ENCODE measurements around the gene KIAA0586.

The KIAA0586 gene

DNA sequence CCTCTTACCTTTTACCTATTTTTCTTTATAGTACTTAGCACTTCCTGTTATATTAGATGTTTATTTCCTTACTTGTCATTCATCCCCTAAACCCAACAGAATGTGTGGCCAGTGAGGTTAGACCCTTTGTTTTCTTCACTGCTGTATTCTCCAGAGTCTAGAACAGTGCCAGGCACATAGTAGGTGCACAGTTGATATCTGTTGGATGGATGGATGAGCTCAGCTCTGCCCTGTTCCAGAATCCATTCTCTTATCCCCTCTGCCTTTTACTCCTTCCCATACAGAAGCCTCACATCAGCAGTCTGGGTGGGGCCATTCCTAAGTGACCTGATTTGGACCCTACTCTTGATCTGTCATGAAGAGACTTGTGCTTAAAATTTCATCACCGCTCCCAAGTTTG lies 115.7 kb downstream of the KIAA0586 start:
- Histone ChIP-seq H3K36me3 (ENCODE audit: control insufficient read depth in 2 of 2, insufficient read depth in 2 of 2, low read length in 2 of 2) (no peaks in the 10 kb centered on the region), H3K9ac (ENCODE audit: low read length in 2 of 2) (no peak overlapping the region), H3K4me1 (ENCODE audit: control insufficient read depth, insufficient read depth, low read length) (no peaks in the 10 kb centered on the region), H3K27ac (ENCODE audit: low read length) (no peak overlapping the region), H3K9me3 (ENCODE audit: control insufficient read depth in 2 of 2, low read length in 2 of 2) (no peaks in the 10 kb centered on the region), H3K4me3 (ENCODE audit: low read length in 2 of 2) (no peak overlapping the region), H3K27me3 (ENCODE audit: control insufficient read depth in 1 of 2, insufficient read depth in 2 of 2, low read length in 2 of 2) (no peaks in the 10 kb centered on the region)

DNA sequence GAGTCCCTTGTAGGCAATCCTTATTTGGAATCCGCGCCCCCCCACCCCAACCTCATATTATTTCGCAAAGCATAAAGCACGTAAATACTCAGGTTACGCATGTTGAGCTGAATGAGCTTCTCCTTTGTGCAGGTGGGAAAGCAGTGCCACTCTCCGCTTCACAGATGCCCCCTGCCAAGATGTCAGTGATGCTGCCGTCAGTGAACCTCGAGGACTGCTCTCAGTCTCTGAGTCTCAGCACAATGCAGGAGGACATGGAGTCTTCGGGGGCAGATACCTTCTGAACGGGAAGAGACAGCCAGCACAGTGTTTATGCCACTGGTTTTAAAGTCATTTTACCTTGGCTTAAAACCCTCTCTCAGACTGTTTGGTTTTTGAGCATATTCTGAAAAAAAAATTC lies 120.1 kb downstream of the KIAA0586 start:
- no peak overlapping the region for H3K9ac ChIP-seq (ENCODE audit: low read length in 2 of 2)
- no peaks in the 10 kb centered on the region for H3K9me3 ChIP-seq (ENCODE audit: control insufficient read depth in 2 of 2, low read length in 2 of 2)
- no peaks in the 10 kb centered on the region for H3K27me3 ChIP-seq (ENCODE audit: control insufficient read depth in 1 of 2, insufficient read depth in 2 of 2, low read length in 2 of 2)
- H3K4me1 ChIP-seq (ENCODE audit: control insufficient read depth, insufficient read depth, low read length): no peaks in the 10 kb centered on the region
- no peak overlapping the region for H3K4me3 ChIP-seq (ENCODE audit: low read length in 2 of 2)
- no peak overlapping the region for H3K27ac ChIP-seq (ENCODE audit: low read length)
- no peaks in the 10 kb centered on the region for H3K36me3 ChIP-seq (ENCODE audit: control insufficient read depth in 2 of 2, insufficient read depth in 2 of 2, low read length in 2 of 2)

DNA sequence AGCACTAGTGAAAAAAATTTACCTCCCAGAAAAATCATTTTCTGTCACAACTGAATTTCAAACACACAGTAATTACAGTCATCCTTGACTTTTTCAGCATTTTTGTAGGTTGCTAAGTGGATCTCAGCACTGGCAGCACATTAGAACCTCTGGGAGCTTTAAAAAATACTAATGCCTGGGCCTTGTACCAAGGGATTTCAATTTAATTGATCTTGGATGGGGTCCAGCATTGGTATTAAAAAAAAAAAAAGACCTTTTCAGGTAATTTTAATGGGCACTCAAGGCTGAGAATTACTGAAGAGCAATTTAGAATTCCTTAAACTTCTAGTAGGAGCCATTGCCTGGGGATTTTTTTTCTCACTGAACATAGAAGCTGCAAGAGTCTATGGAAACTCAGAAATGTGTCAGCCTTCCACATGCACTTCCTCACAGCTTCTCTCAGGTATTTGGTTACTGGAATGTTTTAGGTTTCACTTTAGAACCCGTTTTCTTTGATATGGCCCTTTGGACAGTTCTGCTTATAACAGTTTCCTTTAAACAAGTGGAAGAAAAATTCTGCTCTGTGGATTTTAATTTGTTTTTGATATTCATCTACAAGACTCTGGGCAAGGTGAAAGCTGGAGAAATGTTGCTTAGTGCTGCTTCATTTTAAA lies 121.7 kb downstream of the KIAA0586 start:
- Histone ChIP-seq H3K9ac (ENCODE audit: low read length in 2 of 2) (no peak overlapping the region), H3K4me1 (ENCODE audit: control insufficient read depth, insufficient read depth, low read length) (no peaks in the 10 kb centered on the region), H3K27me3 (ENCODE audit: control insufficient read depth in 1 of 2, insufficient read depth in 2 of 2, low read length in 2 of 2) (no peaks in the 10 kb centered on the region), H3K27ac (ENCODE audit: low read length) (no peak overlapping the region), H3K9me3 (ENCODE audit: control insufficient read depth in 2 of 2, low read length in 2 of 2) (no peaks in the 10 kb centered on the region), H3K4me3 (ENCODE audit: low read length in 2 of 2) (no peak overlapping the region), H3K36me3 (ENCODE audit: control insufficient read depth in 2 of 2, insufficient read depth in 2 of 2, low read length in 2 of 2) (no peaks in the 10 kb centered on the region)

DNA sequence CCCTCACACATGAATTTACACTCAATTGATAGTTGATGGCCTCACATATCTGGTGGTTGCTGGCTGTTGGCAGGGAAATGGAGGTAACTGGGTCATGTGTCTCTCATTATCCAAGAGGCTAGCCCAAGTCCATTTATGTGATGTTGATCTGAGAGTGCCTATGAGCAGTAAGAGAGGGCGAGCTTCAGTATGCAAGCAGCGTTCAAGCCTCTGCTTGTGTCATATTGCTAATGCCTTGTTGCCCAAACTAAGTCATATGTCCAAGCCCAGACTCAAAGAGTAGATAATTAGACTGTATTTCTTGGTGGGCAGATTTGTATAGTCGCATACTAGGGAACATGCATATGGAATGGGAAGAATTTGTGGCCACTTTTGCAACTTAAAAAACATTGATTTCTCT lies 126.4 kb downstream of the KIAA0586 start:
- Histone ChIP-seq H3K9me3 (ENCODE audit: control insufficient read depth in 2 of 2, low read length in 2 of 2) (no peaks in the 10 kb centered on the region), H3K4me3 (ENCODE audit: low read length in 2 of 2) (no peak overlapping the region), H3K27ac (ENCODE audit: low read length) (no peak overlapping the region), H3K4me1 (ENCODE audit: control insufficient read depth, insufficient read depth, low read length) (no peaks in the 10 kb centered on the region), H3K9ac (ENCODE audit: low read length in 2 of 2) (no peak overlapping the region), H3K36me3 (ENCODE audit: control insufficient read depth in 2 of 2, insufficient read depth in 2 of 2, low read length in 2 of 2) (no peaks in the 10 kb centered on the region), H3K27me3 (ENCODE audit: control insufficient read depth in 1 of 2, insufficient read depth in 2 of 2, low read length in 2 of 2) (no peaks in the 10 kb centered on the region)

DNA sequence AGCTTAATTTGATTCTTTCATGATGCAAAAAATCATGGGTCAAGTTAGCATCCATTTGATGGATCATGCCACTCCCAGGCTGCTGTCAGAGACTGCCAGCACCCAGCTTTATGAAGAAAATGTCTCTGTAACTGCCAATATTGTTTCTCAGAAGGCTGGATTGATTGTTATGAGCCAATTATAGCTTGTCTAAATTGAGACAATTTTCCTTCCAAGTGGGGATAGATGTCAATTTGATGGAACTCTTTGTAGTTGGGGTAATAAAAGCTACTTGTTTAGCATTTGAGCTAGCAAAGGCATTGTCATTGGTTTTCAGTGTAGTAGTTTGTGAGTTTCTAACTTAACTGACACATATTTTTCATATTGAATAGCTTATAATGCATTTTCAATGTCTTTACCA lies 128.1 kb downstream of the KIAA0586 start:
- Histone ChIP-seq H3K27ac (ENCODE audit: low read length) (no peak overlapping the region), H3K4me3 (ENCODE audit: low read length in 2 of 2) (no peak overlapping the region)

DNA sequence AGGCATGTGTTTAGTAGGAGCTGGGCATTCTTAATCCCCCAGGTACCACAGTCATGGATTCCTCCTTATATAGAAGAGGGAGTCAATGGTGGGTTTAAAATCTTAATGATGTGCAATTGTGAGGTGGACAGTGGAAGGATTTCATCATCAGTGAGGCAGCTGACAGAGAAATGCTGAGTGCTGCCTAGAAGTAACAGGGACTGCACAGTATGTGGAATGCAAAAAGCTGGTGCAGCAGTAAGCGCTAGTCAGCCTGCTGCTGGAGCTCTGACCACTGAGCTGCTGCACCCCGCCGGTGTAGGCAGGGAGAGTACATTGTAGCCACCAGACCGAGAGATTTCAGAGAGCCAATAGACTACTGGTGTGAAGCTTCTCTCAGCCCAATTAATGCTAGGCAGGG lies 129.7 kb downstream of the KIAA0586 start:
- no peak overlapping the region for H3K4me3 ChIP-seq (ENCODE audit: low read length in 2 of 2)
- no peaks in the 10 kb centered on the region for H3K9me3 ChIP-seq (ENCODE audit: control insufficient read depth in 2 of 2, low read length in 2 of 2)
- H3K27ac ChIP-seq (ENCODE audit: low read length): no peak overlapping the region
- H3K36me3 ChIP-seq (ENCODE audit: control insufficient read depth in 2 of 2, insufficient read depth in 2 of 2, low read length in 2 of 2): no peaks in the 10 kb centered on the region
- no peaks in the 10 kb centered on the region for H3K4me1 ChIP-seq (ENCODE audit: control insufficient read depth, insufficient read depth, low read length)
- H3K27me3 ChIP-seq (ENCODE audit: control insufficient read depth in 1 of 2, insufficient read depth in 2 of 2, low read length in 2 of 2): no peaks in the 10 kb centered on the region
- H3K9ac ChIP-seq (ENCODE audit: low read length in 2 of 2): no peak overlapping the region

More for the DNA sequence above, 128.1 kb downstream of the KIAA0586 start:
- Histone ChIP-seq H3K9me3 (ENCODE audit: control insufficient read depth in 2 of 2, low read length in 2 of 2) (no peaks in the 10 kb centered on the region), H3K27me3 (ENCODE audit: control insufficient read depth in 1 of 2, insufficient read depth in 2 of 2, low read length in 2 of 2) (no peaks in the 10 kb centered on the region), H3K36me3 (ENCODE audit: control insufficient read depth in 2 of 2, insufficient read depth in 2 of 2, low read length in 2 of 2) (no peaks in the 10 kb centered on the region), H3K4me1 (ENCODE audit: control insufficient read depth, insufficient read depth, low read length) (no peaks in the 10 kb centered on the region), H3K9ac (ENCODE audit: low read length in 2 of 2) (no peak overlapping the region)

DNA sequence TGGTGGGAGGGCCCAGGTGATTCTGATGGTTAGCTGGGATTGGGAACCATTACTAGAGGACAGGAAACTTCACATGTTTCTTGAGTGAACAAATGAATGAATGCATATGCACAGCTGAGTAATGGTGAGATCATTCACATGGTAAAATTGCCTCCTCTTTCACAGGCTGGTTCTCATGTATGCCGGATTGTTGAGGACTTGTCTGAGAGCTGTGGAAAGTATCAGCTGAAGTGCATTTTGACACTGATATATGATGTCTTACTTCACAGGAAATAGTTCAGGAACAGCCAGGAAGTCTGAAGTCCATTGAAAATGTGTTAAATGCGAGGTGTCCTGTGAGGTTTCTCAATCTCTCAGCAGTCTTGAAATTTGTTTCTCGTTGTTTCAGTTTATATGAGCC lies 132.7 kb downstream of the KIAA0586 start:
- no peak overlapping the region for H3K4me3 ChIP-seq (ENCODE audit: low read length in 2 of 2)
- no peak overlapping the region for H3K9ac ChIP-seq (ENCODE audit: low read length in 2 of 2)
- H3K4me1 ChIP-seq (ENCODE audit: control insufficient read depth, insufficient read depth, low read length): no peaks in the 10 kb centered on the region
- no peaks in the 10 kb centered on the region for H3K36me3 ChIP-seq (ENCODE audit: control insufficient read depth in 2 of 2, insufficient read depth in 2 of 2, low read length in 2 of 2)
- no peaks in the 10 kb centered on the region for H3K27me3 ChIP-seq (ENCODE audit: control insufficient read depth in 1 of 2, insufficient read depth in 2 of 2, low read length in 2 of 2)
- H3K27ac ChIP-seq (ENCODE audit: low read length): no peak overlapping the region
- H3K9me3 ChIP-seq (ENCODE audit: control insufficient read depth in 2 of 2, low read length in 2 of 2): no peaks in the 10 kb centered on the region

DNA sequence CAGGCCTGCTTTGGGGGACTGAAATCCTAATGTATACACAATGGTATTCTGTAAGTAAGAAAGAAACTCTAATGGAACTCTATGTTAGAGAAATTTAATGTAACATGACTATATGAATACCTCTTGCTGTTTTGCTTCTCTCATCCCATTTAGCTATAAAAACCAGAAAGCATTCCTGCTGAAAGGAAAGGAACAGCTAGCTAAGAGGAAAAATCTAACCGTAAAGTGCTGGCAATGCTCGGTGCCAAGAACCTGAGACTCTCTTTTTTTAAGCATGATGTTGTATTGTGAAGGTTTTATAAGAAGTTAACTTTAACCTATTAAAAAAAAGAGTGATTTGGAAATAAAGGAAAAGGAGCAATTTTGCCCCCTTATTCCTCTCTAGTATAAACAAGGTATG lies 134.6 kb downstream of the KIAA0586 start:
- Histone ChIP-seq H3K36me3 (ENCODE audit: control insufficient read depth in 2 of 2, insufficient read depth in 2 of 2, low read length in 2 of 2) (no peaks in the 10 kb centered on the region), H3K27me3 (ENCODE audit: control insufficient read depth in 1 of 2, insufficient read depth in 2 of 2, low read length in 2 of 2) (no peaks in the 10 kb centered on the region), H3K4me1 (ENCODE audit: control insufficient read depth, insufficient read depth, low read length) (no peaks in the 10 kb centered on the region), H3K9me3 (ENCODE audit: control insufficient read depth in 2 of 2, low read length in 2 of 2) (no peaks in the 10 kb centered on the region), H3K4me3 (ENCODE audit: low read length in 2 of 2) (no peak overlapping the region), H3K27ac (ENCODE audit: low read length) (no peak overlapping the region), H3K9ac (ENCODE audit: low read length in 2 of 2) (no peak overlapping the region)

DNA sequence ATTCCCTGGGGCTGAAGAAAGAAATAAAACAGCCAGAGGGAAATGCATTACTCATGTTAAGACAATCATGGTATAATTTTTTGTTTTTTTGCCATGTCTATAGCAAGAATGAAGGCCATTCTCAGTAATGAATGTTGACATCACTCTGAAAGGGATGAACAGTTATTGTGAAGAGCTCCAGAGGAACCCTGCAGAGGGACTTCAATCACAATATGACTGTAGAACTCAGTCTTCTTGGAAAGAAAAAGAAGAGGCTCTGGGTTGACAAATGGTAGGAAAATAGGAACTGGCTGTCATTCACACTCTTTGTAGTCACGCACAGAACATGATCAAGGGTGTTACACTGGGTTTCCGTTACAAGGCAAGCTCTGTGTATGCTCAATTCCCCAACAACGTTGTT lies 136.5 kb downstream of the KIAA0586 start:
- Histone ChIP-seq H3K36me3 (ENCODE audit: control insufficient read depth in 2 of 2, insufficient read depth in 2 of 2, low read length in 2 of 2) (no peaks in the 10 kb centered on the region), H3K9me3 (ENCODE audit: control insufficient read depth in 2 of 2, low read length in 2 of 2) (no peaks in the 10 kb centered on the region), H3K4me3 (ENCODE audit: low read length in 2 of 2) (no peak overlapping the region), H3K4me1 (ENCODE audit: control insufficient read depth, insufficient read depth, low read length) (no peaks in the 10 kb centered on the region), H3K9ac (ENCODE audit: low read length in 2 of 2) (no peak overlapping the region), H3K27ac (ENCODE audit: low read length) (no peak overlapping the region), H3K27me3 (ENCODE audit: control insufficient read depth in 1 of 2, insufficient read depth in 2 of 2, low read length in 2 of 2) (no peaks in the 10 kb centered on the region)

DNA sequence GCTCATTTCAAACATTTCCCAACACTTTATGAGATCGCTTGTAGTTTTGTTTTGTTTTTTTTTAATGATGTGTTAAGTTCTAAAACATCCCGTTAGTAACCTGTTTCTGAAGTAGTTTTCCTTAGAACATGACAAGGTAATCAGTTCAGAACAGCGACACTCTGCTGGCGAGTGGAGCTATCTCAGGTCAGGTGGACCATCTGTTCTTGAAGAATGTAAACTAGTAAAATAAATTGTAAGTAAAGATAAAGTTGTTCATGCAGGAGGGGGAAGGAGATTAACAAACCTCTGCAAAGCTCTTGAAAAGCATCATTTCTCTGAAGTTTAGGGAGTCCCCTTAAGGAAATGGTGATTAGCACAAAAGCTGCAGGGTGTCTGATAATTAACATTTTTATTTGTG lies 138.3 kb downstream of the KIAA0586 start:
- H3K4me3 ChIP-seq (ENCODE audit: low read length in 2 of 2): no peak overlapping the region
- no peaks in the 10 kb centered on the region for H3K9me3 ChIP-seq (ENCODE audit: control insufficient read depth in 2 of 2, low read length in 2 of 2)
- no peak overlapping the region for H3K27ac ChIP-seq (ENCODE audit: low read length)
- no peaks in the 10 kb centered on the region for H3K36me3 ChIP-seq (ENCODE audit: control insufficient read depth in 2 of 2, insufficient read depth in 2 of 2, low read length in 2 of 2)
- H3K4me1 ChIP-seq (ENCODE audit: control insufficient read depth, insufficient read depth, low read length): no peaks in the 10 kb centered on the region
- H3K9ac ChIP-seq (ENCODE audit: low read length in 2 of 2): no peak overlapping the region
- no peaks in the 10 kb centered on the region for H3K27me3 ChIP-seq (ENCODE audit: control insufficient read depth in 1 of 2, insufficient read depth in 2 of 2, low read length in 2 of 2)

DNA sequence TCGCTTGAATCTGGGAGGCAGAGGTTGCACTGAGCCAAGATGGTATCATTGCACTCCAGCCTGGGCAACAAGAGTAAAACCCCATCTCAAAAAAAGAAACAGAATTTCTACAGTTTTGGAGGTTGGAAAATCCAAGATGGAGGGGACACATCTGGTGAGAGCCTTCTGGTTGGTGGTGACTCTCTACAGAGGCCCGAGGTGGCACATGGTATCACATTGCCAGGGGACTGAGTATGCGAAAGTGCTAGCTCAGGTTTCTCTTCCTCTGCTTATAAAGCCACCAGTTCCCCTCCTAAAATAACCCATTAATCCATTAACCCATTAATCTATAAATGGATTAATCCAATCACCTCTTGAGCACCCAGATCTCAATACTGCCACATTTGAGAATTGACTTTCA lies 139.5 kb downstream of the KIAA0586 start:
- H3K9me3 ChIP-seq (ENCODE audit: control insufficient read depth in 2 of 2, low read length in 2 of 2): no peaks in the 10 kb centered on the region
- no peaks in the 10 kb centered on the region for H3K27me3 ChIP-seq (ENCODE audit: control insufficient read depth in 1 of 2, insufficient read depth in 2 of 2, low read length in 2 of 2)
- no peak overlapping the region for H3K9ac ChIP-seq (ENCODE audit: low read length in 2 of 2)
- no peak overlapping the region for H3K4me3 ChIP-seq (ENCODE audit: low read length in 2 of 2)
- H3K36me3 ChIP-seq (ENCODE audit: control insufficient read depth in 2 of 2, insufficient read depth in 2 of 2, low read length in 2 of 2): no peaks in the 10 kb centered on the region
- no peak overlapping the region for H3K27ac ChIP-seq (ENCODE audit: low read length)
- H3K4me1 ChIP-seq (ENCODE audit: control insufficient read depth, insufficient read depth, low read length): peaks cover 6% of the 10 kb centered on the region
